Stimulated activated naive CD8-positive, alpha-beta T cell treated with anti-CD3 and anti-CD28 coated beads, Interleukin-15, Interleukin-2, amounts not matched to agents 100 ng/mL and 50 ng/mL, for 24 hours (primary cell): ENCODE data around the gene MRPL10.

ENCODE experiments used
- H3K27ac Mint-ChIP-seq: one replicate; pipeline ENCODE4 v1.8.0; 2021; ENCODE audit warnings: mild to moderate bottlenecking, mixed read lengths
- H3K27me3 Mint-ChIP-seq: one replicate; pipeline ENCODE4 v1.8.0; 2021; ENCODE audit warnings: mixed read lengths
- H3K36me3 Mint-ChIP-seq: one replicate; pipeline ENCODE4 v1.8.0; 2021; ENCODE audit warnings: low read depth, mixed read lengths
- H3K4me1 Mint-ChIP-seq: one replicate; pipeline ENCODE4 v1.8.0; 2021; ENCODE audit warnings: low read depth, mixed read lengths
- H3K4me3 Mint-ChIP-seq: one replicate; pipeline ENCODE4 v1.8.0; 2021; ENCODE audit warnings: mild to moderate bottlenecking, mixed read lengths
- H3K9me3 Mint-ChIP-seq: one replicate; pipeline ENCODE4 v1.8.0; 2021; ENCODE audit warnings: mixed read lengths

The MRPL10 gene

GRCh38 chr17:47867813-47868533 is 36.6 kb upstream of the MRPL10 start:
- Mint-ChIP-seq H3K36me3 (no peaks in the 10 kb centered on the region), H3K9me3 (no peaks in the 10 kb centered on the region), H3K27me3 (peaks cover 29% of the 10 kb centered on the region), H3K4me1 (peaks cover 9% of the 10 kb centered on the region), H3K4me3 (no peak overlapping the region), H3K27ac (no peak overlapping the region)

GRCh38 chr17:47866941-47867340 is 35.6 kb upstream of the MRPL10 start:
- Mint-ChIP-seq H3K27ac (no peak overlapping the region), H3K27me3 (peaks cover 25% of the 10 kb centered on the region), H3K4me1 (peaks cover 14% of the 10 kb centered on the region)

GRCh38 chr17:47864791-47865216 is 33.5 kb upstream of the MRPL10 start:
- no peak overlapping the region for H3K4me3 Mint-ChIP-seq
- H3K27me3 Mint-ChIP-seq: peaks cover 11% of the 10 kb centered on the region
- no peak overlapping the region for H3K27ac Mint-ChIP-seq
- no peaks in the 10 kb centered on the region for H3K9me3 Mint-ChIP-seq
- peaks cover 14% of the 10 kb centered on the region for H3K4me1 Mint-ChIP-seq
- H3K36me3 Mint-ChIP-seq: no peaks in the 10 kb centered on the region

More at GRCh38 chr17:47866941-47867340, 35.6 kb upstream of the MRPL10 start:
- H3K36me3 Mint-ChIP-seq: no peaks in the 10 kb centered on the region
- no peaks in the 10 kb centered on the region for H3K9me3 Mint-ChIP-seq
- no peak overlapping the region for H3K4me3 Mint-ChIP-seq

- Mint-ChIP-seq H3K4me3 (no peak overlapping the region), H3K27me3 (peaks cover 17% of the 10 kb centered on the region), H3K27ac (no peak overlapping the region), H3K9me3 (no peaks in the 10 kb centered on the region), H3K36me3 (no peaks in the 10 kb centered on the region), H3K4me1 (peaks cover 14% of the 10 kb centered on the region)
These were observed 31.5 kb upstream of the MRPL10 start for GRCh38 chr17:47862621-47863440.

- Mint-ChIP-seq H3K27me3 (peaks cover 32% of the 10 kb centered on the region), H3K9me3 (no peaks in the 10 kb centered on the region), H3K4me3 (no peak overlapping the region), H3K27ac (no peak overlapping the region), H3K4me1 (peaks cover 14% of the 10 kb centered on the region), H3K36me3 (no peaks in the 10 kb centered on the region)
These were observed 29.0 kb upstream of the MRPL10 start for GRCh38 chr17:47860386-47860785.

GRCh38 chr17:47857551-47858455 is 26.5 kb upstream of the MRPL10 start:
- H3K27me3 Mint-ChIP-seq: peaks cover 58% of the 10 kb centered on the region
- H3K27ac Mint-ChIP-seq: no peak overlapping the region
- no peaks in the 10 kb centered on the region for H3K9me3 Mint-ChIP-seq
- no peaks in the 10 kb centered on the region for H3K36me3 Mint-ChIP-seq
- peaks cover 4% of the 10 kb centered on the region for H3K4me1 Mint-ChIP-seq
- no peak overlapping the region for H3K4me3 Mint-ChIP-seq

GRCh38 chr17:47856830-47857229 is 25.5 kb upstream of the MRPL10 start:
- Mint-ChIP-seq H3K4me3 (no peak overlapping the region), H3K27ac (no peak overlapping the region), H3K9me3 (no peaks in the 10 kb centered on the region)

GRCh38 chr17:47855737-47856136 is 24.4 kb upstream of the MRPL10 start:
- Mint-ChIP-seq H3K36me3 (no peaks in the 10 kb centered on the region), H3K4me3 (no peak overlapping the region), H3K27ac (no peak overlapping the region), H3K4me1 (peaks cover 10% of the 10 kb centered on the region), H3K27me3 (peaks cover 70% of the 10 kb centered on the region), H3K9me3 (no peaks in the 10 kb centered on the region)

More at GRCh38 chr17:47856830-47857229, 25.5 kb upstream of the MRPL10 start:
- Mint-ChIP-seq H3K27me3 (peaks cover 67% of the 10 kb centered on the region), H3K4me1 (peaks cover 8% of the 10 kb centered on the region), H3K36me3 (no peaks in the 10 kb centered on the region)

GRCh38 chr17:47853616-47854015 is 22.3 kb upstream of the MRPL10 start:
- Mint-ChIP-seq H3K27me3 (peaks cover 81% of the 10 kb centered on the region), H3K4me3 (no peak overlapping the region), H3K27ac (no peak overlapping the region)

GRCh38 chr17:47852113-47852949 is 21.0 kb upstream of the MRPL10 start:
- H3K27ac Mint-ChIP-seq: no peak overlapping the region
- peaks cover 16% of the 10 kb centered on the region for H3K4me1 Mint-ChIP-seq
- H3K27me3 Mint-ChIP-seq: peaks cover 82% of the 10 kb centered on the region
- H3K9me3 Mint-ChIP-seq: no peaks in the 10 kb centered on the region
- no peaks in the 10 kb centered on the region for H3K36me3 Mint-ChIP-seq
- peak overlapping the region; percentile 49 for H3K4me3 Mint-ChIP-seq

More at GRCh38 chr17:47853616-47854015, 22.3 kb upstream of the MRPL10 start:
- H3K9me3 Mint-ChIP-seq: no peaks in the 10 kb centered on the region
- H3K4me1 Mint-ChIP-seq: peaks cover 16% of the 10 kb centered on the region
- no peaks in the 10 kb centered on the region for H3K36me3 Mint-ChIP-seq

GRCh38 chr17:47851764-47852112 is 20.4 kb upstream of the MRPL10 start:
- Mint-ChIP-seq H3K4me1 (peaks cover 16% of the 10 kb centered on the region), H3K4me3 (no peak overlapping the region), H3K36me3 (no peaks in the 10 kb centered on the region), H3K9me3 (no peaks in the 10 kb centered on the region), H3K27me3 (peaks cover 85% of the 10 kb centered on the region), H3K27ac (no peak overlapping the region)

- peaks cover 85% of the 10 kb centered on the region for H3K27me3 Mint-ChIP-seq
- H3K4me3 Mint-ChIP-seq: peak within 1 kb of the TSS; percentile 49
- H3K4me1 Mint-ChIP-seq: peaks cover 16% of the 10 kb centered on the region
- no peaks in the 10 kb centered on the region for H3K36me3 Mint-ChIP-seq
- no peak within 1 kb of the TSS for H3K27ac Mint-ChIP-seq
- H3K9me3 Mint-ChIP-seq: no peaks in the 10 kb centered on the region
These were observed 19.6 kb upstream of the MRPL10 start, which contains the start of gene SP6 for GRCh38 chr17:47850692-47851573. Gene SP6 (minus strand): TSS chr17:47851163. CDS start chr17:47848429, 2,734 bp downstream.

- H3K27me3 Mint-ChIP-seq: peaks cover 85% of the 10 kb centered on the region
- no peaks in the 10 kb centered on the region for H3K9me3 Mint-ChIP-seq
- H3K4me1 Mint-ChIP-seq: peaks cover 16% of the 10 kb centered on the region
- H3K36me3 Mint-ChIP-seq: no peaks in the 10 kb centered on the region
- peak overlapping the region; percentile 30 for H3K4me3 Mint-ChIP-seq
- H3K27ac Mint-ChIP-seq: no peak overlapping the region
These were observed 19.0 kb upstream of the MRPL10 start for GRCh38 chr17:47850373-47850691.
